Psoas muscle (tissue), 8 donors: ENCODE results near the gene IL19. TPM values are rescaled to one million over a fixed set of nuclear protein-coding genes. Genes with fewer than 3 reads are reported as not detected.

Source experiments
- ATAC-seq, 4 donors: fragments of 200-7000 bp; cut with Tn5 transposase; one replicate each; pipeline ENCODE4 v1.9.1; 2020; ENCODE audit warnings: moderate library complexity in 3 of 4, mild to moderate bottlenecking in 2 of 4
- DNase-seq, 2 donors: peaks; one replicate each; pipeline ENCODE4 v3.0.0-alpha.2; 2020
- H3K27ac ChIP-seq: fragments of 200-600 bp; one replicate; pipeline ENCODE4 v1.8.0; 2022
- H3K27me3 ChIP-seq, 3 donors: fragments of 200-600 bp in 1 of 3; one replicate each; pipeline versions ENCODE4 v1.6.1 to v1.8.0; 2013 to 2022; ENCODE audit warnings: low read length in 2 of 3, mild to moderate bottlenecking in 2 of 3, moderate library complexity in 1 of 3; ENCODE audit not compliant: insufficient read depth in 3 of 3
- H3K36me3 ChIP-seq, 2 donors: fragments of 200-600 bp in 1 of 2; one replicate each; pipeline versions ENCODE4 v1.6.1 to v1.8.0; 2013 to 2022; ENCODE audit warnings: low read depth in 1 of 2, mild to moderate bottlenecking in 1 of 2, moderate library complexity in 1 of 2; ENCODE audit not compliant: insufficient read depth in 1 of 2
- H3K4me1 ChIP-seq: fragments of 200-600 bp; one replicate; pipeline ENCODE4 v1.8.0; 2022
- H3K4me3 ChIP-seq: fragments of 200-600 bp; one replicate; pipeline ENCODE4 v1.8.0; 2022; ENCODE audit warnings: mild to moderate bottlenecking
- H3K9me3 ChIP-seq: fragments of 200-600 bp; one replicate; pipeline ENCODE4 v1.8.0; 2022
- WGBS, 3 donors: extraction: QIAGEN DNeasy Blood & Tissue Kit; methylation state at CpG; one replicate each; pipeline versions ENCODE4 v1.1.6 to v1.1.7; 2013; 5-methylcytosine and 5-hydroxymethylcytosine counted together
- intact Hi-C, 2 donors: fragments of 100-400 bp; cut with DNase I; formaldehyde crosslinking; loops; one replicate each; pipeline versions ENCODE4 v1.11.0 to v1.14.2; 2022
- polyA plus RNA-seq, 3 donors: library from polyadenylated mRNA; stranded (reverse); fragments of 200-250 nt; gene quantifications; one replicate each; pipeline ENCODE4 v1.2.3, GENCODE V29; 2013
- total RNA-seq, 4 donors: library from RNA; stranded (reverse); fragmentation: NEBNext Ultra II Directional in 2 of 4; extraction: Animal tissue kit (Norgen Biotek cat#: 25700) in 2 of 4; gene quantifications; one replicate each; pipeline versions ENCODE4 v1.2.1 to v1.2.4, GENCODE V29; 2021 to 2023
- TF ChIP-seq, protein P1 (sequence below): fragments of 200-600 bp; IDR thresholded peaks from one replicate; pipeline ENCODE4 v1.8.0; 2022; ENCODE audit warnings: antibody characterized with exemption
- donor health status: healthy with polysubstance abuse.
- donor health status: DM: no; HTN: no; CAD: no; lungs with moderate emphysema.
- donor health status: Bipolar disorder and iron deficiency.
- donor health status: healthy.
- donor health status: DM: yes; HTN: yes; CAD: no.
- donor health status: DM: no; HTN: no; CAD: no.
- donor health status: DM: no; HTN: no; CAD: no.
- donor health status: DM: yes; HTN: yes; CAD: no.

Gene IL19
- total and polyA plus RNA-seq, 7 donors, result not detected

DNA sequence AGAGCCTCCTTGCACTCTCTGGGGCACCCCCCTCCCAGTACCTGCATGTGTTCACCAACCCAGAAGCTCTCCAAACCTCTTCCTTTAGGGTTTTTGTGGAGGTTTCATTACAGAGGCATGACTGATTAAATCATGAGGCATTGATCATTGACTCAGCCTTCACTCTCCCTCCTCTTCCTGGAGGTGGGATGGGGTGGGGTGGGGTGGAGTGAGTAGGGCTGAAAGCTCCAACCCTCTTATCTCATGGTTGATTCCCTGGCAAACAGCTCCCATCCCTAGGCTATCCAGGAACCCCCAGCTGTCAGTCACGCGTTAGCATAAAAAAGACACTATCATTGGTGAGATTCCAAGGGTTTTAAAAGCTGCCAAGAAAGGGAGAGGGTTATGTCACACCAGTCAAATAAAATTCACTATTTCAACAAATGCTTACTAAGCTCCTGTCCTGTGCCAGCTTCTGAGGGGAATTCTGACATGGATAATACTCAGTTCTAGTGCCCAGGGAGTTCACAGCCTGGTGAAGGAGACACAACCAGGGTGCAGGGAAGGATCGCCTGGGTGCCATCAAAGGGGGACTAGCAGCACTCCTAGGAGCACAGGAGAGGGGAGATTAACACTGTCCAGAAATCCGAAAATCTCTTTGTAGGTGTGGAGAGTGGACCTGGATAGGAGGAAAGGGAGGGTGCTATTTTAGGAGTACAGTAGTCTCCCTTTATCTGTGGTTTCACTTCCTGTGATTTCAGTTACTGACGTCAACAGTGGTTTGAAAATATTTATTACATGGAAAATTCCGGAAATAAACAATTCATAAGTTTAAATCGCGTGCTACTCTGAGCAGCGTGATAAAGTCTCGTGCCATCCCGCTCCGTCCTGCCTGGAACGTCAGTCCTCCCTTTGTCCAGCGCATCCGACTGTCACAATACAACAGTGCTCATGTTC is 119.8 kb downstream of the IL19 start:
- no peaks in the 10 kb centered on the region for H3K36me3 ChIP-seq
- no peaks in the 10 kb centered on the region for H3K9me3 ChIP-seq
- no peak for DNase-seq
- peaks cover 19% of the 10 kb centered on the region for H3K4me1 ChIP-seq
- peak in 1 of 4 donors; percentile 54 for ATAC-seq
- no peak overlapping the region for H3K27ac ChIP-seq
- intact Hi-C loops, result no loop called here
- TF ChIP-seq, protein P1, sequence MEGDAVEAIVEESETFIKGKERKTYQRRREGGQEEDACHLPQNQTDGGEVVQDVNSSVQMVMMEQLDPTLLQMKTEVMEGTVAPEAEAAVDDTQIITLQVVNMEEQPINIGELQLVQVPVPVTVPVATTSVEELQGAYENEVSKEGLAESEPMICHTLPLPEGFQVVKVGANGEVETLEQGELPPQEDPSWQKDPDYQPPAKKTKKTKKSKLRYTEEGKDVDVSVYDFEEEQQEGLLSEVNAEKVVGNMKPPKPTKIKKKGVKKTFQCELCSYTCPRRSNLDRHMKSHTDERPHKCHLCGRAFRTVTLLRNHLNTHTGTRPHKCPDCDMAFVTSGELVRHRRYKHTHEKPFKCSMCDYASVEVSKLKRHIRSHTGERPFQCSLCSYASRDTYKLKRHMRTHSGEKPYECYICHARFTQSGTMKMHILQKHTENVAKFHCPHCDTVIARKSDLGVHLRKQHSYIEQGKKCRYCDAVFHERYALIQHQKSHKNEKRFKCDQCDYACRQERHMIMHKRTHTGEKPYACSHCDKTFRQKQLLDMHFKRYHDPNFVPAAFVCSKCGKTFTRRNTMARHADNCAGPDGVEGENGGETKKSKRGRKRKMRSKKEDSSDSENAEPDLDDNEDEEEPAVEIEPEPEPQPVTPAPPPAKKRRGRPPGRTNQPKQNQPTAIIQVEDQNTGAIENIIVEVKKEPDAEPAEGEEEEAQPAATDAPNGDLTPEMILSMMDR, result no peak
- peaks cover 0 to 6% (median 0%) of the 10 kb centered on the region in 3 donors for H3K27me3 ChIP-seq
- no peak overlapping the region for H3K4me3 ChIP-seq
- WGBS, 3 donors, result 56 to 59% (median 57%) methylated on average over 15 of the region's 15 CpGs

DNA sequence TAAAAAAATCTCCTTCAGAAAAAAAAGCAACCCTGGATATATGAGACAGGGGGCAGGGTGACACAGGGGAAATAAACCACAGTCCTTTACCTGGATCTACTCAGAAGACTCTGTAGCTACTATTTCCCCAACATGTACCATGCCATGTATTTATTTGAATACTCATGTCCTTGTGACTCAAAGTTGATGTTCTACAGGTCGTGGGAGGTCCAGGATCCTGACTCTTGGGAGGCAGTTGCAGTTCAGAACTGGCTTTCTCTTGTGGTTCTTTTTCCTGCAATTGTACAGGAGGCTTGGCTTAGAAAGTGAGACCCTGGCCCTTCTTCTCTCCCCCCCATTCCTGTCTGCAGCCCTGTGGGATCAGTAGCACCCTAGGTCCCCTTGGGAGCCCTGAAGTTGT is 120.8 kb downstream of the IL19 start:
- no peak for DNase-seq
- ATAC-seq, result peak in 1 of 4 donors; percentile 5
- Histone ChIP-seq H3K36me3 (no peaks in the 10 kb centered on the region), H3K27ac (no peak overlapping the region), H3K9me3 (no peaks in the 10 kb centered on the region), H3K4me3 (no peak overlapping the region), H3K4me1 (peaks cover 19% of the 10 kb centered on the region), H3K27me3 (no peaks in the 10 kb centered on the region)
- intact Hi-C loops, result no loop called here
- 67 to 75% (median 74%) methylated on average over 1 of the region's 1 CpG for WGBS, 3 donors
- TF ChIP-seq, protein P1, result no peak

Other genes with a start within 250 kb of the IL19 start
- gene EIF2D, start 158.3 kb upstream of the IL19 start, total RNA-seq, result 10 to 100 TPM; 32.1 to 41.8 (median 37.6) TPM
- gene EIF2D, start 158.3 kb upstream of the IL19 start, polyA plus RNA-seq, result 10 to 100 TPM; 21.4 to 40.3 (median 32.8) TPM
- gene DYRK3, start 135.2 kb upstream of the IL19 start, total RNA-seq, result 1 to 10 TPM in 3 of 4 donors, under 1 TPM in 1; 0.57 to 2.0 (median 1.4) TPM
- gene DYRK3, start 135.2 kb upstream of the IL19 start, polyA plus RNA-seq, result 1 to 10 TPM in 2 of 3 donors, under 1 TPM in 1; 0.25 to 1.2 (median 1.0) TPM
- 100 to 1,000 TPM in 3 of 4 donors, 10 to 100 TPM in 1; 89.4 to 198 (median 167) TPM for gene MAPKAPK2, start 85.9 kb upstream of the IL19 start, total RNA-seq
- 100 to 1,000 TPM; 108 to 191 (median 112) TPM for gene MAPKAPK2, start 85.9 kb upstream of the IL19 start, polyA plus RNA-seq
- under 1 TPM in 3 of 4 donors, not detected in 1; 0.32 to 0.44 (median 0.44) TPM for gene IL10, start 1.7 kb downstream of the IL19 start, total RNA-seq
- gene IL10, start 1.7 kb downstream of the IL19 start, polyA plus RNA-seq, result under 1 TPM; 0.20 to 0.82 (median 0.22) TPM
- gene IL20, start 94.8 kb downstream of the IL19 start, total RNA-seq, result 1 to 10 TPM in 1 of 4 donors, not detected in 3; 1.2 TPM
- not detected for gene IL20, start 94.8 kb downstream of the IL19 start, polyA plus RNA-seq
- gene IL24, start 126.7 kb downstream of the IL19 start, total RNA-seq, result 10 to 100 TPM in 1 of 4 donors, under 1 TPM in 1, not detected in 2; 0.23 to 20.3 TPM
- gene IL24, start 126.7 kb downstream of the IL19 start, polyA plus RNA-seq, result 1 to 10 TPM in 1 of 3 donors, under 1 TPM in 2; 0.05 to 1.7 (median 0.20) TPM
- gene FCMR, start 151.2 kb downstream of the IL19 start, total RNA-seq, result 10 to 100 TPM in 2 of 4 donors, 1 to 10 TPM in 2; 2.3 to 29.5 (median 12.0) TPM
- 1 to 10 TPM; 1.0 to 8.4 (median 2.2) TPM for gene FCMR, start 151.2 kb downstream of the IL19 start, polyA plus RNA-seq
- under 1 TPM; 0.42 to 0.50 (median 0.49) TPM for gene PIGR, start 175.7 kb downstream of the IL19 start, total RNA-seq
- under 1 TPM; 0.06 to 0.64 (median 0.16) TPM for gene PIGR, start 175.7 kb downstream of the IL19 start, polyA plus RNA-seq
- not detected for gene FCAMR, start 199.7 kb downstream of the IL19 start, total RNA-seq
- not detected for gene FCAMR, start 199.7 kb downstream of the IL19 start, polyA plus RNA-seq